DOHH2 (cell line): Measurements from ENCODE around the gene DNAH7.

ENCODE experiments used
- H3F3A ChIP-seq: fragments of 200-600 bp; sonication (generic), shearing (Covaris generic); 2 replicates; pipeline ENCODE4 v1.6.0; 2016; ENCODE audit warnings: antibody characterized with exemption, mild to moderate bottlenecking; ENCODE audit not compliant: control insufficient read depth, insufficient read depth
- H3K27ac ChIP-seq: fragments of 200-600 bp; sonication (generic); 2 replicates; pipeline ENCODE4 v1.5.1; 2014; ENCODE audit warnings: low read depth, mild to moderate bottlenecking, low read length, moderate library complexity
- H3K27me3 ChIP-seq: fragments of 200-600 bp; sonication (generic); 2 replicates; pipeline ENCODE4 v1.6.1; 2014; ENCODE audit warnings: mild to moderate bottlenecking, low read length, mixed read lengths; ENCODE audit not compliant: control insufficient read depth
- H3K36me3 ChIP-seq: fragments of 200-600 bp; sonication (generic); 2 replicates; pipeline ENCODE4 v1.6.1; 2014; ENCODE audit warnings: mild to moderate bottlenecking, low read length, moderate library complexity, mixed read lengths; ENCODE audit not compliant: control insufficient read depth
- H3K4me1 ChIP-seq: fragments of 200-600 bp; sonication (generic); 2 replicates; pipeline ENCODE4 v1.6.1; 2014; ENCODE audit warnings: mild to moderate bottlenecking, low read length, mixed read lengths; ENCODE audit not compliant: control insufficient read depth
- H3K4me2 ChIP-seq: fragments of 200-600 bp; sonication (generic); 2 replicates; pipeline ENCODE4 v1.6.0; 2014; ENCODE audit warnings: mild to moderate bottlenecking, low read length, moderate library complexity
- H3K4me3 ChIP-seq: fragments of 200-600 bp; sonication (generic); 2 replicates; pipeline ENCODE4 v1.5.1; 2014; ENCODE audit warnings: mild to moderate bottlenecking, low read length, mixed read lengths
- H3K79me2 ChIP-seq: fragments of 200-600 bp; sonication (generic); 2 replicates; pipeline ENCODE4 v1.6.1; 2014; ENCODE audit warnings: mild to moderate bottlenecking, low read length, mixed read lengths; ENCODE audit not compliant: control insufficient read depth
- H3K9me2 ChIP-seq: fragments of 200-600 bp; sonication (generic); replicated peaks from 2 replicates; pipeline ENCODE4 v1.6.1; 2014; ENCODE audit warnings: mild to moderate bottlenecking, low read length, mixed read lengths; ENCODE audit not compliant: control insufficient read depth
- H3K9me3 ChIP-seq: fragments of 200-600 bp; sonication (generic); 2 replicates; pipeline ENCODE4 v1.6.1; 2014; ENCODE audit warnings: antibody characterized with exemption, low read length, mixed read lengths; ENCODE audit not compliant: control insufficient read depth, insufficient read depth
- H4K20me1 ChIP-seq: fragments of 200-600 bp; sonication (generic); 2 replicates; pipeline ENCODE4 v1.6.0; 2014; ENCODE audit warnings: low read depth, mild to moderate bottlenecking, antibody characterized with exemption, low read length, moderate library complexity; ENCODE audit not compliant: control insufficient read depth, insufficient read depth
- EZH2phosphoT487 ChIP-seq: fragments of 200-600 bp; sonication (generic); IDR thresholded peaks from 2 replicates; pipeline ENCODE4 v1.6.1; 2017; ENCODE audit warnings: borderline replicate concordance, mild to moderate bottlenecking, antibody characterized with exemption, low read length, moderate library complexity, mixed read lengths
- TF ChIP-seq, protein P1 (sequence below): fragments of 200-600 bp; sonication (generic); IDR thresholded peaks from one replicate; pipeline ENCODE4 v1.5.1; 2014; ENCODE audit warnings: antibody characterized with exemption, mild to moderate bottlenecking, low read depth, low read length; ENCODE audit not compliant: poor library complexity, severe bottlenecking

The DNAH7 gene

DNA sequence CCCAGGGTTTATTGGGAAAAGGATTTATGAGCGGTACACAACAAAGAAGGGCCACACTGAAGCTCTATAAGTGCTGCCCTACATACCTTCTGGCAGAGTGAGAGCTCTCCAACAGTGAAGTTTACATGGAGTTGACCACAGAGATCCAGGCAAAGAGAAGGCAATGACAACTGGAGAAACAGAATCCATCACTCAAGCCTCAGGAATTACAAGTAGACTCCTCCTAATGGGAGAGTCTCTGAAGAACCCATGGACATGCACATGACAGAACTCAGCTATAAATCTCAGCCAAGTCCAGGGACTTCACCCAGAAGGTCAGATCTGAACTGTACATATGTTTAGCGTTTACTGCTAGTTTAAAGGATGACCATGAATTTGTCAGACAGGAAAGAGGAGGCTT lies 164.7 kb downstream of the DNAH7 start:
- H3K79me2 ChIP-seq: no peaks in the 10 kb centered on the region
- H3K9me2 ChIP-seq: no peaks in the 10 kb centered on the region
- H3F3A ChIP-seq: no peaks in the 10 kb centered on the region
- H3K27me3 ChIP-seq: no peaks in the 10 kb centered on the region
- no peak overlapping the region for H3K27ac ChIP-seq
- H3K4me1 ChIP-seq: no peaks in the 10 kb centered on the region
- TF ChIP-seq, protein P1, sequence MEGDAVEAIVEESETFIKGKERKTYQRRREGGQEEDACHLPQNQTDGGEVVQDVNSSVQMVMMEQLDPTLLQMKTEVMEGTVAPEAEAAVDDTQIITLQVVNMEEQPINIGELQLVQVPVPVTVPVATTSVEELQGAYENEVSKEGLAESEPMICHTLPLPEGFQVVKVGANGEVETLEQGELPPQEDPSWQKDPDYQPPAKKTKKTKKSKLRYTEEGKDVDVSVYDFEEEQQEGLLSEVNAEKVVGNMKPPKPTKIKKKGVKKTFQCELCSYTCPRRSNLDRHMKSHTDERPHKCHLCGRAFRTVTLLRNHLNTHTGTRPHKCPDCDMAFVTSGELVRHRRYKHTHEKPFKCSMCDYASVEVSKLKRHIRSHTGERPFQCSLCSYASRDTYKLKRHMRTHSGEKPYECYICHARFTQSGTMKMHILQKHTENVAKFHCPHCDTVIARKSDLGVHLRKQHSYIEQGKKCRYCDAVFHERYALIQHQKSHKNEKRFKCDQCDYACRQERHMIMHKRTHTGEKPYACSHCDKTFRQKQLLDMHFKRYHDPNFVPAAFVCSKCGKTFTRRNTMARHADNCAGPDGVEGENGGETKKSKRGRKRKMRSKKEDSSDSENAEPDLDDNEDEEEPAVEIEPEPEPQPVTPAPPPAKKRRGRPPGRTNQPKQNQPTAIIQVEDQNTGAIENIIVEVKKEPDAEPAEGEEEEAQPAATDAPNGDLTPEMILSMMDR: no peak
- TF ChIP-seq EZH2phosphoT487: no peak
- no peak overlapping the region for H3K4me2 ChIP-seq
- no peaks in the 10 kb centered on the region for H3K36me3 ChIP-seq
- no peaks in the 10 kb centered on the region for H4K20me1 ChIP-seq
- no peaks in the 10 kb centered on the region for H3K9me3 ChIP-seq
- no peak overlapping the region for H3K4me3 ChIP-seq

DNA sequence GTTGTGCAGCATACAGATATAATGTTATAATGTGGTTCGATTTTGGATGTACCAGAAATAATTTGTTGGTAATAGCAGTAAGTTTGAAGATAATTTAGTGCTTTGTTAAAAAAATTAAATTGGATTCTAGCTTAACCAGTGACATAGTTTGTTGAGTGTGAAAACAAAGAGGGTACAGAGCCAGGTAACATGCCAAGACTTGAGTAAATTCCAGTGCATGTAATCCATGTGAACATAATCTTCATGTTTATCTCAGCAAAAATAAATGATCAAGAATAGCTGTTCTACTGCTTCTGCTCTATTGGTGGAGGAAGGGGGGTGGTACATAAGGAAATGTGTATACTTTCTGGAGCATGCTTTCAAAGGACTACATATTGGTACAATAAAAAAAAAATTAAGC lies 165.8 kb downstream of the DNAH7 start:
- no peaks in the 10 kb centered on the region for H3K9me2 ChIP-seq
- H3K27ac ChIP-seq: no peak overlapping the region
- no peaks in the 10 kb centered on the region for H3K9me3 ChIP-seq
- H3K27me3 ChIP-seq: no peaks in the 10 kb centered on the region
- H3K4me3 ChIP-seq: no peak overlapping the region
- TF ChIP-seq, protein P1: no peak
- TF ChIP-seq EZH2phosphoT487: no peak
- H3F3A ChIP-seq: no peaks in the 10 kb centered on the region
- H3K4me2 ChIP-seq: no peak overlapping the region
- H3K4me1 ChIP-seq: no peaks in the 10 kb centered on the region
- H4K20me1 ChIP-seq: no peaks in the 10 kb centered on the region
- no peaks in the 10 kb centered on the region for H3K36me3 ChIP-seq
- H3K79me2 ChIP-seq: no peaks in the 10 kb centered on the region

DNA sequence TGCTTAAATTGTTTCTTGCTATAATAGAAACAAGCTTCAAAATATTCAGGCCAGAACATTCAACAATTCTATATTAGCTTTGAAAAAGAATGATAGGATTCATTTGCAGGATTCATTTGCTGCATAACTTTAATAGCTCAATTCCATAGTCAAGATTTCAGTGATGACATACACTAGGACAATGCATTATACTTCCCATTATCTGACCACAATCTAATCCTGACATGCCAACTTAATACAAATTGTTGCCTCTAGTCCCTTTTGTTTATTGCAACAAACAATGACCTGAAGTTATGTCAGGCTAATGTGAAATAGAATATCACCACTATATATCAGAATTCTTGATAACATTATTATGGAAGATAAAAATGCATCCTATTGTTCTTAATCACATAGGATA lies 169.4 kb downstream of the DNAH7 start:
- no peaks in the 10 kb centered on the region for H3K9me3 ChIP-seq
- no peaks in the 10 kb centered on the region for H3F3A ChIP-seq
- TF ChIP-seq, protein P1: no peak
- TF ChIP-seq EZH2phosphoT487: no peak
- H3K79me2 ChIP-seq: no peaks in the 10 kb centered on the region
- H3K4me2 ChIP-seq: no peak overlapping the region
- no peaks in the 10 kb centered on the region for H4K20me1 ChIP-seq
- no peak overlapping the region for H3K27ac ChIP-seq
- no peaks in the 10 kb centered on the region for H3K9me2 ChIP-seq
- H3K4me3 ChIP-seq: no peak overlapping the region
- H3K27me3 ChIP-seq: no peaks in the 10 kb centered on the region
- no peaks in the 10 kb centered on the region for H3K36me3 ChIP-seq
- H3K4me1 ChIP-seq: no peaks in the 10 kb centered on the region
